ENCODE measurements around the gene ASB16.

ASB16 gene

DNA sequence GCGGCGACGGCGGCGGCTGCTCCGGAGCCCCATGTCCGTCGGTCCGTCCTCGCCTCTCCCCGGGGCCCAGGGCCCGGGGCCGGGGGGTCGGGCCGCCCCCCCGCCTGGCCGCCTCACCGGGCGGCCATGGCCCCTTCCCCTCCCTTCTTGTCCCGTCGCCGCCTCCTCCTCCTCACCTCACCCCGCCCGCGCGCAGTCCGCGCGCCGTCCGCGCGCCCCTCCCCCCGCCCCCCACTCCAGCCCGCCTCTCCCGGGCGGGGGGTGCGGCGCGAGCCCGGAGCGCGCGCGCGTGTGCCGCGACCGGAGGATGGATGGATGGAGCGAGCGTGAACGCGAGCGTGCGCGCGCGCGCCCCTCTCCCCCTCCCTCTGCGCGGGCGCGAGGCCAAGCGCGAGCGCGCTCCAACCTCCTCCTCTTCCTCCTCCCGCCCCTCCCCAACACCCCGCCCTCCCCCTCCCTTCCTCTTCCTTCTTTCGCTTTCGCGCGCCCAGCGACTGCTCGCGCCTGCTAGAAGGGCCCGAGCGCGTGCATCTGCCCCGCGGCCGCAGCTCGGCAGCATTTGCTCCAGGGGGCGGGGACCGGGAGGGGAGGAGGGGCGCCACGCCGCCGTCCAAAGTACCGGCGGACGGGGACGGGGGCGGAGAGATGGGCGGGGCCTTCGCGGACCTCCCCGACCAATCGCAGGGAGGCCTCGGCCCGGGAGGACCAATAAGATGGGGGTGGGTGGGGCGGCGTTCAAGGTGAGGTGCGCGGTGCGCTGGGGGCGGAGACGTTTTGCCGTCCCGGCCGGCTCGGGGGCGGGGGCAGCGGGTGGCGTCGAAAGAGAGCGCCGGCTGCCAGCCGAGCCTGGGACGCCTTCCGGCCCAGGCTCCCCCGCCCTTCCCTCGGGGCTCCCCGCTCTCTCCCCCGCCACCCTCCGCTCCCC lies 29.3 kb downstream of the ASB16 start, which contains the start of gene ATXN7L3:
TSS of gene ATXN7L3 (minus strand) at position 332 of the 925 bp plus-strand sequence. CDS start 1,814 bp downstream, outside the sequence.
- peak; percentile 99 for DNase-seq (ENCODE audit: low read depth)
- H3K4me3 ChIP-seq (ENCODE audit: low read depth, low read length), result peak within 1 kb of the TSS; percentile 73
- TF ChIP-seq, protein P1, sequence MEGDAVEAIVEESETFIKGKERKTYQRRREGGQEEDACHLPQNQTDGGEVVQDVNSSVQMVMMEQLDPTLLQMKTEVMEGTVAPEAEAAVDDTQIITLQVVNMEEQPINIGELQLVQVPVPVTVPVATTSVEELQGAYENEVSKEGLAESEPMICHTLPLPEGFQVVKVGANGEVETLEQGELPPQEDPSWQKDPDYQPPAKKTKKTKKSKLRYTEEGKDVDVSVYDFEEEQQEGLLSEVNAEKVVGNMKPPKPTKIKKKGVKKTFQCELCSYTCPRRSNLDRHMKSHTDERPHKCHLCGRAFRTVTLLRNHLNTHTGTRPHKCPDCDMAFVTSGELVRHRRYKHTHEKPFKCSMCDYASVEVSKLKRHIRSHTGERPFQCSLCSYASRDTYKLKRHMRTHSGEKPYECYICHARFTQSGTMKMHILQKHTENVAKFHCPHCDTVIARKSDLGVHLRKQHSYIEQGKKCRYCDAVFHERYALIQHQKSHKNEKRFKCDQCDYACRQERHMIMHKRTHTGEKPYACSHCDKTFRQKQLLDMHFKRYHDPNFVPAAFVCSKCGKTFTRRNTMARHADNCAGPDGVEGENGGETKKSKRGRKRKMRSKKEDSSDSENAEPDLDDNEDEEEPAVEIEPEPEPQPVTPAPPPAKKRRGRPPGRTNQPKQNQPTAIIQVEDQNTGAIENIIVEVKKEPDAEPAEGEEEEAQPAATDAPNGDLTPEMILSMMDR (conservative IDR thresholded peaks at IDR 0.05; ENCODE audit: low read depth, low read length), result no peak

DNA sequence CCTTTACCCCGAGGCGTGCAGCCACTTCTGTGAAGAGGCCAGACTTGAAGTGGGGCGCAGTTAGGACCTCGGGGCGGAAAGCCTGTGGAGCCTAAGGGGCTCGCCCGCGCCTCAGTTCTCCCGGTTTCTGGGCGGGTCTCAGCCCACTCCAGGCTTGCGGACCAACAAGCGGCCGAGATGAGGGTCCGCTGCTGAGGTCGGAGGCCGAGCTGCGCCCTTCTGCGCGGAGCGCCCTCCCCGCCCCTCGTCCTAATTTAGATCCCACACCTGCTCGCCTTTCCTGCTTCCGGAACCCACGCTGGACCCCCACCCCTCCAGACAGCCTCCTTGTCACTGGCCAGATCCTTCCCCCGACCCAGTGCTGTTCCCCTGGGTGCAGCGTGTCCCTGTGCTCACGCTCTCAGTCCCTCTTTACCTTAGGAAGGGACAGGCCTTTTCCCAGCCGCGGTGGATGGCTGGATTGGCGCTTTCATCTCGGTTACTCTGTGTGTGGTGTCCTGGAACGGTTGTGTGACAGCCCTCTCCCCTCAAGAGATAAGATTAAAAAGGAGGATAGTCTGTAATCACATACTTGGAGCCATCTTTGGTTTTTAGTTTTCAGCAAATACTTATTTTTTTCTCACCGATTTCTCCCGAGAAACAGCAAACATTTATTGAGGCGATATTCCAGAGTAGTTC lies 30.1 kb downstream of the ASB16 start:
- peak overlapping the region; percentile 67 for H3K4me3 ChIP-seq (ENCODE audit: low read depth, low read length)
- no peak for DNase-seq (ENCODE audit: low read depth)
- TF ChIP-seq, protein P1 (conservative IDR thresholded peaks at IDR 0.05; ENCODE audit: low read depth, low read length), result no peak

DNA sequence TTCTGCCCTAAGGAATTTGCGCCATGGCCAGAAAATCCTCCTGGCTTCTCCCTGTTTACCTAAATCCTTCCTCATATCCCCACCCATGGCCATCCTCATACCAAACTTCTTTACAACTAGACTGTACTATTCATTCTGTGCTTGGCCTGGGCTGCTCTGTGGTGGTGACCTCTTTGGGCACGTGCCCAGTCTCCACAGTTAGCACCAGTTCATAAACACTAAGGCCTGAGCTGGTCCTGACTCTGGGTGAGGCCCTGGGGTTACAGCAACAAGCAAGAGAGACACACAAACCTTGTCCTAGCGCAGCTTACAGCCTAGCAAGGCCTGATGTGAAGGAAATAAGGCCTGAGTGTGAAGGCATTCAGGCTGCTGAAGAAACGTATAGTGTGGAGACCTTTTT lies 32.3 kb downstream of the ASB16 start:
- peak; percentile 44 for DNase-seq (ENCODE audit: low read depth)
- H3K4me3 ChIP-seq (ENCODE audit: low read depth, low read length), result no peak overlapping the region
- TF ChIP-seq, protein P1 (conservative IDR thresholded peaks at IDR 0.05; ENCODE audit: low read depth, low read length), result no peak

DNA sequence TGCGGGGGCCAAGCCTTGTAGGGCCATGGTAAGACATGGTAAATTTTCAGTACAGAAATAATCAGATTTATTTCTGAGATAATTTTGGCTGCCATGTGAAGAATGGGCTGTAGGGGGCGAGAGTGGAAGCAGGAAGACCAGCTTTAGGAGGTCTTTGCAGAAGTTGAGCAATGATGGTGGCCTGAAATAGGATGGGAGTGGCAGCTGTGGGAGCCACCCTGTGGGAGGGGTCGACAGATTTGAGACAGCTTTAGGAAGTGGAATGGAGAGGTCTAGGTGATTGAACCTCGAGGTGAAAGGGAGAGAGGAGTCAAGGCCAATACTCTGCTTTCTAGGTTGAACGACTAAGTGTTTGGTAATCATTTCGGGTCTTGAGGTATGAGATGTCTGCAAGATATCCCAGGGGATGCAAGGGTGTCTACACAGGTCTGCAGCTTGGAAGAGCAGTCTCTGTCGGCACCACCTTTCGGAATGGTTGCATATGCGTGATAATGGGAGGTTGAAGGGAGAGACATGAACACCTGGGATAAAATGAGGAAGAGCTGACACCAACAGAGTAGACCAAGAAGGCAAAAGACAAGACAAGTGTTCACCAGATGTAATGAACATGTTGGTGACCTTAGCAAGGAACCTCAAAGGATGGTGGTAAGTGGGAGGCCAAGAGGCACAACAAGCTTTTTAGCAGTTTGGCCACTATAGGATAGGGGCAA lies 33.4 kb downstream of the ASB16 start:
- peak; percentile 77 for DNase-seq (ENCODE audit: low read depth)
- H3K4me3 ChIP-seq (ENCODE audit: low read depth, low read length), result no peak overlapping the region
- TF ChIP-seq, protein P1 (conservative IDR thresholded peaks at IDR 0.05; ENCODE audit: low read depth, low read length), result peak; percentile 89

DNA sequence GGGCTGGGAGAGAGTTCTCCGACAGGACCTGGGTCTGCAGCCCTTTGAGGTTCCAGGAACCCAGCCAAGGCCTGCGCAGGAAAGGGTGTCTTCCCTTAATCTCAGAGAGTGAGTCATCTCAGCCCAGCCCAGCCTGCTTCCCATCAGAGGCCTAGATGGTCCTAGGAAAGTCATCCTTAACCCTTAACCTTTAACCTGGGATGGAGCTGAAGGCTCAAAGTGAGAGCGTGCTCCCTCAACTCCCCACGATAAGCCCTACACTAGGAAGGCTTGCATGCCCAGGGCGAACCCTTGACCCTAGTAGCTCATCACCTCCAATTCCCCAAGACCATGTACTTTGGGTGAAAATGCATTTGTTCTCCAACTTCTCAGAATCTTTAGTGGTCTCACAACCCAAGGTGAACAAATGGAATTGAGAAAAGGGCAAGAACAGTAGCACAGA lies 34.0 kb downstream of the ASB16 start:
- no peak overlapping the region for H3K4me3 ChIP-seq (ENCODE audit: low read depth, low read length)
- peak; percentile 52 for DNase-seq (ENCODE audit: low read depth)

More for the DNA sequence above, 34.0 kb downstream of the ASB16 start:
- TF ChIP-seq, protein P1 (conservative IDR thresholded peaks at IDR 0.05; ENCODE audit: low read depth, low read length), result no peak
